ENCODE data around the gene SKI. TPM values are rescaled to one million over a fixed set of nuclear protein-coding genes. Genes with fewer than 3 reads are reported as not detected.
"Not testable (repeated sequence)": the region's sequence is repeated elsewhere in the genome, so short reads cannot be mapped to it uniquely, and the experiment has no call there.

SKI gene
- polyA plus RNA-seq, 10 donors: 47.4 to 74.3 (median 60.5) TPM

DNA sequence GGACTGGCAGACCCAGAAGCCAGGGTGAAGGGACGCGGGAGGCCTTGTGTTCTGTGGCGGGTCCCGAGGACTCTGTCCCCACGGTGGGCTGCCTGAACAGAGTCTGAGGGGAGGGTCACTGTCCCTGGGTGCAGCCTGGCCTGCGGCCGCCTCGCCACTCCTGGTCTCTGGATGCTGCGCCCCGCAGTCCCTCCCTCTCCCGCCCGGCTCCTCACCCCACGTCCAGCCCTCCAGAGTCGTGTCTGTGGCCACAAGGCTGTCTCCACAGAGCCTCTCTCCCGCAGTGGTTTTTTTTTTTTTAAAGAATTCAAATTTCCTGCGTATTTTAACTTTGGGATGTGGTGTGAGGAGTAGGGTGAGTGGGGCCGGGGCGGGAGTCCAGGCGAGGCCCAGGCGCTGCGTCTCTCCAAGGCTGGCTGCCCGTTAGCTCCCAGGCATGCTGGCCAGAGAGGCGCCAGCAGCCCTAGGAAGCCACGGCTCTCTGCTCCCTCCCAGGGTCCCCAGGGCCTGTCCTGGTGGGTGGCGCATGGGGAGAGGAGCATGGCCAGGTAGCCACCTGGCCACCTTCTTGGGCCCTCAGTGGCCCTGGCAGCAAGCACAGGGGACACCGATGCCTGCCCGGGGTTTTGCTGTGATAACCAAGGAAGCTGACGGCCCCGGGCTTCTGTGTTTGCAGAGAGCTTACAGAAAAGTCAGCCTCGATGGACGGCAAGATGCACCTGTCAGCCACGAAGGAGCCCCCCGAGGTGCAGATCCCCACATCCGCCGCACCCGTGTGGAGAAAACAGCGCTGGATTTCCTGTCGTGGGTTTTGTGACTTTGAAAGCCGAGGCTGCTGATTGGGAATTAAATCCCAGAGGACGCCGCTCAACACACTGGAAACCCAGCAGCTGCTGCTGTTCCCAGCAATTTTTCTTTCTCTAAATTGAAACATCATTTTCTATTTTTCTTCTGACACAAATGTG is 90.5 kb downstream of the SKI start:
- no peak for DNase-seq

DNA sequence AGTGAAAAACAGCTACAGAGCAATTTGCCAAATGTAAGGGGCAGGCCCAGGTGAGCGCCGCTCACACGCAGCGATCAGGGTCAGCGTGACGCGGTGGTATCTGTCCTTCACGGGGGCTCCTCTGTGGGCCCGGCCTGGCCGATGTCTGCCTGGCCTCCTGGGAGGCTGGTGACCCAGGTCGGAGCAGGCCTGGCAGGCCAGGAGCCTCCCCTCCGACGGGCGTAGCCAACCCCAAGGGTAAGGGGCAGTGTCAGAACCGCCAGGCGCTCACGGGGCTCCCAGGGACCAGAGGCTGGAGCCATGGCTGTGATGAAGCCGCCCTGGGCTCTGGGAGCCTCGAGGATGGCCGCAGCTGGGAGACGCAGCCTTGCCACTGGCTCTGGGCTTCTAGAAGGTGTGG is 91.2 kb downstream of the SKI start:
- DNase-seq: no peak

DNA sequence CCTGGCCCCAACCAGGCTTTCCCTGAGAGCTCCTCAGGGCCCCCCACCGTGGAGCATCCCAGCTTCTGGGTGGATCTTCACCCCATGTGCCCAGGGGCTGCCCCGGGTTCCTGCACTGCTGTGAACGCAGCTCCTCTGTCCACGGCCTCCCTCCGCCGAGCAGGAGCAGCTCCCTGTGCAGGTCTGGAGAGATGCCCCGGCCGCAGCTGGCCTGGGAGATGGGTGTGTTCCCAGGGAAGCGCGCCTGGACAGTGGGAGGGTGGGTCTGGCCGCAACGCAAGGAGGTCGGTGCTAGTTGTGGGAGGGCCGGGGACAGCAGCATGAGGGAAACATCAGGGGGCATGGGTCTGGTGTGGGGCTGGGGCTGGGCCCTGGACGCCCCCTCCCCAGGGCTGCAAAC is 91.9 kb downstream of the SKI start:
- peak in 1 of 3 donors; percentile 89 for DNase-seq

DNA sequence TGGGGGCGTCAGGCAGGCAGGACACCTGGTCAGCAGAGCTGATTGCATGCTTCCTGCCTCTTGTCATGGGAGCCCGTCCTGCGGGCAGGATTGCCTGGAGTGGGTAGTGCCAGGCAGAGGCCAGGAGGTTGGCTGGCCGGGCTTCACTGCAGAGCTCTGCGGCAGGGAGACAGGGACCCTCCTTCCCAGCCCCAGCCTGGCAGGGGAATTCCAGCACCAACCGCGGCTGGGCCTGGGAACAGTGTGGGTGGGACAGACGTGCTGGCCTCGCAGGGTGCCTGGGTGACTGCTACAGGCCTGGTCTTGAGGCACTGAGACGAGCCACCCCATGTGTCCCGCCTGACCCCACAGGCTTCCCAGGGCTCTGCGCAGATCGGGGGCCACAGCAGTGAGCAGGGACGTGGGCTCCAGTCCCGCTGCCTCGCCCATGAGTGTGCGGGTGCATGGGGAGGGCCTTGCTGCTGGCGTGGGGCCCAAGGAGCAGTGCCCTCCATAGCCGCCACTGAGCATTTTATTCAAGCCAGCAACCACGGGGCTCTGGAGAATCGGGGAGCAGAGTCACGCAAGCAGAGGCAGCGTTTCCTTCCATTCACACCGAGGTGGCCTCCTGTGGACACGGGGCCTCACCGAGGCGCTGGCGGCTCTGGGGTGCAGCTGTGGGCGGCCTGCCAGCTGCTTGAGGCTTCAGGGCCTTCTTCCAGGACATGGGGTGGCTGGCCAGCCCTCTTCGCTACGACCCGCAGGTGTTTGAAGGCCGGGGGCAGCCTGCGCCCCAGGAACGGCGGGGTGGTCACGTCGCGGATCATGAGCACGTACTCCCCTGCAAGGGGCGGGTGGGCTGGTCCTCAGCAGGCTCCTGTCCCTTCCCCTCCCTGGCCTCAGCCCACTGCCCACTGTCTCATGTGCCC is 92.9 kb downstream of the SKI start:
- DNase-seq: peak in 1 of 3 donors; percentile 67

DNA sequence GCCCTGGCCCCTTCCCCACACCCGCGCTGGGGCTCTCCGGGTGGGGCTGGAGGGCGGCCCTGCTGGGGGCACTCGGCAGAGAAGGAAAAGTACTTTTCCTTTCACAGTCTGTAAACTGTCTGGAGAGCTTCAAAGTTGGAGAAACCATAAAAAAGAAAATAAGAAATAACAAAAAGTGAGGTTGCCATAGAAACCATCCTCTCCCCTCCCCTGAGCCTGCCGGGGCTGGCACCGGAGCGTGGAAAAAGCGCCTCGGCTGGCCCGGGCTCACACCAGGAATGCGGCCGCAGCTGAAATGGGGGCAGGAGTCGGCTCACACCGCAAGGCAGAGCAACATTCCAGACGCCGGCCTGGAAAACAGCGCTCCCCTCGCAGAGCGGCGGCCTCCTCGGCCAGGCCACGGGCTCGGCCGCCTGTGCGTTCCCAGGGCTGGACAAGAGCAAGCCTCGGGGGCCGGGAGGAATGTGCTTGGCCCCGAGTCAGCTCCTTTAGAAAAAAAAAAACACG is 94.0 kb downstream of the SKI start:
- peak; percentile 86 to 96 (median 92) for DNase-seq

DNA sequence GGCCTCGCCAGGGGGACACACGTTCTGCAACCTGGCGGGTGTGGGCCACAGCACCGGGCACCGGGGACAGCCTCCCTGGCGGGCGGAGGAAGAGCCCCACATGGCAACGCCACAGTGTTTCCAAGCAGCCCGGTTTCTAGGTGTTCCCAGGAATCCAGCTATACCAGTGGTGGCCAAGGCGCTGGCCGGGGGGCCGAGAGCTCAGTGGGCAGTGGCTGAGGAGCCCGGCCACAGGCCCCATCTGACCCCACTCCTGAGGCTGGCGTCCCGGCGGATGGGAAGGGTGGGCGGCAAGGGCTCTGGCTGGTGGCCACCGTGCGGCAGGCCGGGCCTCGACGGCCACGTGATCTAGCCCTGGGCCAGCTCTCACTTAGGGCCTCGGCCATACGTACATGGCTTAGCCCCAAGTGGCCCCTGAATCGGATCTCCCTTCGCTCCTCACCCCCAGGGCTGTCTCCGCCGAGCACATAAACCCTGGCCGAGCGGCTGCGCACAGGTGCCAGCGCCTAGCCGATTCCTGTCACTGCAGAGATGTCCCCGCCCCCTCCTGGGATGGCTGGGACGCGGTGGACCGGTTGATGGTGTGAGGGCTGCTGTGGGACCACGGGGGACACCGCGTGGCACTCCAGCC is 94.6 kb downstream of the SKI start:
- DNase-seq: peak in 1 of 3 donors; percentile 72

DNA sequence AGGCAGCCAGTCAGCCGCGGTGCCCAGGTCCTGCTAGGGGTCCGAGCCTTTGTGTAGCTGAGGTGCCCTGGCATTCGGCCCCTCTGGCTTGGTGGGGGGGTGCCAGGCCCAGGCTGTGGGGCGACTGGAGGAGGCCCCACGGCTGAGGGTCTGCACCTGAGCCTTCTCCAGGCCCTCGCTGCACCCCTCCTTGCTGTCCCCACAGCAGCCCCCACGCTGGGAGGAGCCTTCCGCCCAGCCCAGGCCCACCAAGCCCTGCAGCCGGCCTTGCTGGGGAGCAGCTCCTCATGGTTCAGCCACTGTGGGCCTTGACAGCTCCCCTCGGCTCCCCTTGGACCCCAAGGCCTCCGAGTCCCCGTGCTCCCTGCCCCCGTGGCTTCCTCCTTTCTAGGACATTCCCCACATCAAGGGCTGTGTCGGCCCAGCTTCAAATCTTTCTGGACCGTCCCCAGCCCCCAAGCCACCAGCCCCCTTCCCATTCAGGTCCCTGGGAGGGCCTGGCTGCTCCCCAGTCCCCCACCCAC is 95.4 kb downstream of the SKI start:
- no peak for DNase-seq

DNA sequence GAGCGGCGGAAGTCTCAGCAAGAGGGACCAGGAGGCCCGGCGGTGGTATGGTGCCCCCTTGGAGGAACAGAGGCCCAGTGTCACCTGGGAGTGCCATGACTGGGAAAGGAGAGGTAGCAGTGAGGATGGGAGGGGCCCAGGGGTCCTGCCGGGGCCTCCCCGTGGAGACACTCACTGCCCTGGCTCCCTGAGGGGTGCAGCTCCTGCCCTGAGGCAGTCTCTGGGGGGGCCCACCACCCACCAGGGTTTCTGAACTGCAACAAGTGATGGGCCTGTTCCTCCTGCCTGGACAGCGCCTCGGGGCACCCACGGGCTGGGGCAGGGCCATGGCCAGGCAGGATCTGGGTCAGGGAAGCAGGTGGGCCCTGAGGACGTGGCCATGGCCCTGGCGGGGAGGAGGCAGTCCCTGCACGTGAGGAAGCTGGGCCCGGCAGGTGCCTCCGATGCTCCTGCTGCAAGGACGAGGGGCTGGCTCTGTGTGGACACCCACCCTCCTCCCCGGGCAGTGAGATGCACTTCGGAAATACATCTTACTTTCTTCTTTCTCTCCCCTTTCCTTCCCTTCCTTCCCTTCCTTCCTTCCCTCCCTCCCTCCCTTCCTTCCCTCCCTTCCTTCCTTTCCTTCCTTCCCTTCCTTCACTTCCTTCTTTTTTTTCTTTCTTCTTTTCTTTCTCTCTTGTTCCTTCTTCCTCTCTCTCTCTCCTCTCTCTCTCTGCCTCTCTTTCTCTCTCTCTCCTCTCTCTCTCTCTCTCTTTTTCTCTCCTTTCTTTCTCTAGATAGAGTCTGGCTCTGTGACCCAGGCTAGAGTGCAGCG is 96.6 kb downstream of the SKI start:
- DNase-seq: no peak

DNA sequence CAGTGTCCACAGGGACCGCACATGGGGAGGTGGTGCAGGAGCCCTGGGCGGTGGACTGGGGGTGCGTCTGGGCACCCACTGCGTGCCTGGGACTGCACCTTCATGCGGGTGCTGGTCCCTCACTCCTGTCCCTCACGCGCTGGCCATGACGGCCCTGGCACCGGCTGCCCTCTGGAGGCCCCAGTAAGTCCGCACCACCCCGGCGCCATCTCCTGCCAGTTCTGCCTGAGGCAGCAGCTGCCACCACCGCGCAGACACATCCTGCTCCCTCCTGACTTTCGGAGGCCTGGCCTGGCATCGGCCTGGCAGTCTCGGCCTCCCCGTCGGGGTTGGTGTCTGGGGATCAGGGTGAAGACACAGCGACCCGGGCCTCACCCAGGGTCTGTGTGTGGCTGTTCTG is 98.4 kb downstream of the SKI start:
- no peak for DNase-seq

DNA sequence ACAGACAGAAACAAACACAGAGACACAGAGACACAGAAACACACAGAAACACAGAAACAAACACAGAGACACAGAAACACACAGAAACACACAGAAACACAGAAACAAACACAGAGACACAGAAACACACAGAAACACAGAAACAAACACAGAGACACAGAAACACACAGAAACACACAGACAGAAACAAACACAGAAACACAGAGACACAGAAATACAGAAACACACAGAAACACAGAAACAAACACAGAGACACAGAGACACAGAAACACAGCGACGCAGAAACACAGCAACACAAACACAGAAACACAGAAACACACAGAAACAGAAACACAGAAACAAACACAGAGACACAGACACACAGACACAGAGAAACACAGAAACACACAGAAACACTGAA is 99.0 kb downstream of the SKI start:
- not testable (repeated sequence) for DNase-seq

DNA sequence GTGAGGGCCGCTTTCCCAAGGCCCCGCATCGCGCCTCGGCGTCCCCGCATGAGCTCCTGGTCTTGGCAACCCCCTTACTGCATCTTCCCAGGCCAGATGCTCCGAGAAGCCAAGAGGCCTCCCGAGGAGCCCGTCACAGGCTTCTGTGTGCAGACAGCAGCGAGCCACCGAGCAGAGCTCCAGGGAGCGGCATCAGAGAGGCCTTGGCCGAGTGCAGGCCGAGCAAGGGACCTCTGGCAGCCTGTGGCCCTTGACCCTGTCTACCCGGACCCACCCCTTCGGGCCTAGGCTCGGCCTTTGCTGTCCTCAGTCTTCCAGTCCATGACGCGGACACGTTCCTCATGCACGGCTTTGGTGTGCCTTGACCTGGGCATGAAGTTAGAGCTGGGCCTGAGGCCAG is 99.7 kb downstream of the SKI start:
- DNase-seq: no peak

DNA sequence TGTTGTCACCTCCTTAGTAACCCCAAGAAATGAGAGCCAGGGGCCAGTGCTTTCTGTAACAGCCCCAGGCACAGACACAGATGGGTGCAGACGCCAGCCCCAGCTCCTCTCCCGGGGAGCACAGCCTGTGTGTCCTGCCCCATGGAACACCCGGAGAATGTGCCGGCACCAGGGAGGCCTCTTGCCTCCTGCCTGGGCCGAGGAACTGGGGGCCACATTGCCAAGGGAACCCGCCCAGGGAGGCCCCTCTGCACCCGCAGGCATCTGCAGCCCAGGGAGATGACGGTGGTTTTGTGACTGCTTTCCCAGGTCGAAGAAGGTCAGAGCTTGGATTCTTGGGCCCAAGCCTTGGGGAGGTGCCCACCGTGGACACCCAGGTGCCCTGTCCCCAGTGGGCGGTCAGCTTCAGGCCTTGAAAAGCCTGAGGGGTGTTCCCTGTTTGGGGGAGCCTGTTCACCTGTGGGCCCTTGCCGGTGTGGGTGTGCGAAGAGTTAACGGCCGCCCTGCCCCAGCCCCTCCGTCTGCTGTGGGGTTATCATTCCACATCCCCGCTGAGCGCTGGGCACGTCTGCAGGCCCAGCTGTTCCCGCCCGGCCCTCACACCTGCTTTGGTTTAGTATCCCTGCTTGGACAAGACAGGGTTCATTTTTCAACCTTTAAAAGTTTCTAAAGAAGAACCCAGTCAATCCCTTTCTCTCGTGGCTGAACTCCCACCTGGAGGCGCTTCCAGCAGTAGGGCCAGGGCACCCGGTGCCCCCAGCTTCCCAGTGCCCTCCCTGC is 100.7 kb downstream of the SKI start:
- DNase-seq: peak in 1 of 3 donors; percentile 34

DNA sequence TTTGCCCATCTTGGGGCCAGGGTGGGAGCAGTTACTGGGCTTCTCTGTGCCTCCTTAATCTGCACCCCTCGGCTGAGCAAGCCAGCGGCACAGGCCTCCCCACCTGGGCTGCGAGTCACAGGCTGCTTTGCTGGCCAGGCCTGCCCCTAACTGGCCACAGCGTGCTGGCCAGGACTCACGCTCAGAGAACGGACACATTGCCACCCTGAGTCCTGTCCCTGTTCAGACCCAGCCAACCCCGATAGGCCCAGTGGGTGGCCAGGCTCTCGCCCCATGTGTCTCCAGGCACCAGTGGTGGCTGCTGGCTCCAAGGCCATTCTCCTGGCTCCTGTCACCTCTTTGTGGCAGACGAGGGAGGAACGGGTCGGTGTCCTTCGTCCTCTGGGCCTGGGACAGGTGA is 101.9 kb downstream of the SKI start:
- peak in 1 of 3 donors; percentile 34 for DNase-seq

DNA sequence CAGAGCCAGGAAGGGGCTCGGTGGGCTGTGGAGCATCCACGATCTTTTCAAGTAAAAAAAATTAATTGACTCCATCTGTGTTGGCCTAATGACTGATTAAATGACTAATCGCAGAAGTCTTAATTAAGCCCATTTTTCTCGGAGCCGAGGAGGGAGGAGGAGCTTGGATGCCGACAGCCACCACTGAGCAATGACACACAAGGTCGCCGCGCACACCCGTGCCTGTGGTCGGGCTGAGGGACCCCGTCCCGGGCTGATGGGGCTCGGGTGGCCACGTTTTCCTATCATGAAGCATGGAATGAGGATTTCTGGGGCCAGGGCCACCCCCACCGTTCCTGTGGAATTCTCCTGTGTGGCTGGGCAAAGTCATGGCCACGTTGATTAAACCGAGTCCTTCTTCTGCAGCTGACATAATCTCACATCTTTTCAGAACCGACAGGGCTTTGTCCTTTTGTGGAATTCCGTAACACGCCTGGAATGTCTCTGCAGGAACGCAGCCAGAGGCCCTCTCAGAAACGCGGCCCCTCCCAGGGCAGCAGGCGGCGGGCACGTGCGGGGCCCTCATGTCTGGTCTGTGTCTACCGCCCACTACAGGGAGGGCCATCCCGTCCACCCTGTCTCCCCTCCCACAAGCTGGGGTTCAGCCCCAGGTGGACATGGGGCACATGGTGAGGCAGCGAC is 102.5 kb downstream of the SKI start:
- DNase-seq: peak; percentile 87 to 95 (median 91)

DNA sequence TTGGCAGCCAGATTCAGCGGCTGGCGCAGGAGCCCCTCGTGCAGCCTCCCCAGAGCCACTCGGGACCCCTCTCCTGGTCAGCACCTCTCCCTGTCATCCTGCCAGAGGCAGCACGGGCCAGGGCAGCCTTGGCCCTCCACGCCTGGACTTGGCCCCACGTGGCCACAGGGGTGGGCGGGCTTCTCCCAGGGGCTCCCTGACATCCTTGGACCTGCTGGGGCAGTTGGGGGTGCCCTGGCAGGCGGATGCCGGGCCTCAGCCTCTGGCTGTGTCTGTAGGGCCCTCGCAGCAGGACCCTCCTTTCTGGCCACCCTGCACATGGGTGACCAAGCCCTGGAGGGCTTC is 103.1 kb downstream of the SKI start:
- DNase-seq: no peak

DNA sequence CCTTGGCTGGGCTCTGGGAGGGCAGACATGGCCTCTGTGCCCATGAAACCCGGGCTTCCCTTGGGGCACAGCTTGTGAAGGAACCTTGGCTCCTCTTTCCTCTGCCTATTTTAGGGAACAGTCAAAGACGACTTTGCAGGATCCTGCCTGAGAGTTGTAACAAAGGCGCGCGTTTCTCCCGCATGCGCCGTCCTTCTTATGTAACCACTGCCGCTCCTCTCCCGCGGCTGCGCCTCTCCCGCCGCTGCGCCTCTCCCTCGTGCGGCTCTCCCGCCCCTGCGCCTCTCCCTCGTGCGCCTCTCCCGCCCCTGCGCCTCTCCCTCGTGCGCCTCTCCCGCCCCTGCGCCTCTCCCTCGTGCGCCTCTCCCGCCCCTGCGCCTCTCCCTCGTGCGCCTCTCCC is 103.5 kb downstream of the SKI start:
- not testable (repeated sequence) for DNase-seq

DNA sequence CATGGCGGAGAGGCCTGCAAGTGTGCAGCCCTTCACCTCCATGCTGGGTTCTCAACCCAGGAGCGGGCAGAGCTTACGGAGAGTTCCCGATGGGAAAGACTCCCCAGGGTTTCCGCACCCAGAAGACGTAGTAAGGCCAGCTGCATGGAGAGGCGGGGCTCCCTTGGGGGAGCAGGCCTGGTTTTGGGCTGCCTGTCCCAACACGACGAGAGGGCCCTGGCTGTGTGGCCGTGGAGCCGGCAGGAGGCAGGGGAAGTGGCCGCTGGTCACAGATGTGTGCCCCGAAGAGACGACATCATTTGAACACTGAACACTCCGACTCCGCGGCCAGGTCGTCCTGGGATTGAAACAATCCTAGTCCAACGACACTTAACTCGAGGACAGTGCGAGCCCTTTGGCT is 106.2 kb downstream of the SKI start:
- no peak for DNase-seq

DNA sequence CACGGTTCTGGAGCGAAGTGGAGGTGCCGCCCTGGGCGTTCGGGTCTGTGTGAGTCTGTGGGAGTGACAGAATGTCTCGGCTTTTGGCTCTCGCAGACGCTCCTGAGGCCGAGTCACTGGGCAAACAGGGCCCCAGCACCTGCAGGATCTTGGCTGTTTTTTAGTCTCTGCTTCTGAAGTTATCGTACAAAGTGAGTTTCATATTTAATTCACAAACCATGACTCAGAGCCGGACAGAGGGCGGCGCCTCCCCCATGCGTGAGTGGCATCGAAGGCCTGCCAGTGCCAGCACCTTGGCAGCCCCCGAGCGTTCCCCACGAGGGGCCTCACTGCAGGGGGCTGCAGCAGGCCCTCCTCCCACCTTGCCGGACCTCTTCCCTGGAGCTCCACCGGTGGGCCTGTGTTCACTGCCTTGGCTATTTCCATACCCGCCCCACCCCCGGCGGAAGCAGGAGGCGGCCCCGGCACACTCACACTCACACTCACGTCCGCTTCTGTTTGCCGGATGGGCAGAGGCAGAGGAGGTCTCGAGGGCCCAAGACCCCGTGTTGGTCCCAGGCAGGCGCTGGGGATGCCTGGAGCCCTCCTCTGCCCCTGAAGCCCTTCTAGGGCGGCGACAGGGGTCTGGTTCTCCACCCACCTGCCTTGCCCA is 106.9 kb downstream of the SKI start:
- DNase-seq: peak in 1 of 3 donors; percentile 52
